ENCODE results near the gene SCNN1B. TPM values are rescaled to one million over a fixed set of nuclear protein-coding genes. Genes with fewer than 3 reads are reported as not detected.
"Not testable (repeated sequence)": the region's sequence is repeated elsewhere in the genome, so short reads cannot be mapped to it uniquely, and the experiment has no call there.

The SCNN1B gene
- total RNA-seq, 1 donor from 2014 or later, result 0.34 TPM

- DNase-seq, result no peak
- H3K36me3 Mint-ChIP-seq (ENCODE audit: unreplicated experiment), result no peaks in the 10 kb centered on the region
- TF ChIP-seq, protein P1, sequence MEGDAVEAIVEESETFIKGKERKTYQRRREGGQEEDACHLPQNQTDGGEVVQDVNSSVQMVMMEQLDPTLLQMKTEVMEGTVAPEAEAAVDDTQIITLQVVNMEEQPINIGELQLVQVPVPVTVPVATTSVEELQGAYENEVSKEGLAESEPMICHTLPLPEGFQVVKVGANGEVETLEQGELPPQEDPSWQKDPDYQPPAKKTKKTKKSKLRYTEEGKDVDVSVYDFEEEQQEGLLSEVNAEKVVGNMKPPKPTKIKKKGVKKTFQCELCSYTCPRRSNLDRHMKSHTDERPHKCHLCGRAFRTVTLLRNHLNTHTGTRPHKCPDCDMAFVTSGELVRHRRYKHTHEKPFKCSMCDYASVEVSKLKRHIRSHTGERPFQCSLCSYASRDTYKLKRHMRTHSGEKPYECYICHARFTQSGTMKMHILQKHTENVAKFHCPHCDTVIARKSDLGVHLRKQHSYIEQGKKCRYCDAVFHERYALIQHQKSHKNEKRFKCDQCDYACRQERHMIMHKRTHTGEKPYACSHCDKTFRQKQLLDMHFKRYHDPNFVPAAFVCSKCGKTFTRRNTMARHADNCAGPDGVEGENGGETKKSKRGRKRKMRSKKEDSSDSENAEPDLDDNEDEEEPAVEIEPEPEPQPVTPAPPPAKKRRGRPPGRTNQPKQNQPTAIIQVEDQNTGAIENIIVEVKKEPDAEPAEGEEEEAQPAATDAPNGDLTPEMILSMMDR (IDR thresholded peaks at IDR 0.05; ENCODE audit: partially characterized antibody, unreplicated experiment), result no peak
- peaks cover 5% of the 10 kb centered on the region for H3K27me3 Mint-ChIP-seq (ENCODE audit: unreplicated experiment)
- no peaks in the 10 kb centered on the region for H3K9me3 Mint-ChIP-seq (ENCODE audit: unreplicated experiment)
- H3K27ac Mint-ChIP-seq (ENCODE audit: unreplicated experiment), result no peak overlapping the region
- no peak overlapping the region for H3K4me3 Mint-ChIP-seq (ENCODE audit: unreplicated experiment)
- H3K4me1 Mint-ChIP-seq (ENCODE audit: low read depth, unreplicated experiment), result no peaks in the 10 kb centered on the region
These were observed 92.2 kb downstream of the SCNN1B start for GRCh38 chr16:23394141-23394831.

DNA sequence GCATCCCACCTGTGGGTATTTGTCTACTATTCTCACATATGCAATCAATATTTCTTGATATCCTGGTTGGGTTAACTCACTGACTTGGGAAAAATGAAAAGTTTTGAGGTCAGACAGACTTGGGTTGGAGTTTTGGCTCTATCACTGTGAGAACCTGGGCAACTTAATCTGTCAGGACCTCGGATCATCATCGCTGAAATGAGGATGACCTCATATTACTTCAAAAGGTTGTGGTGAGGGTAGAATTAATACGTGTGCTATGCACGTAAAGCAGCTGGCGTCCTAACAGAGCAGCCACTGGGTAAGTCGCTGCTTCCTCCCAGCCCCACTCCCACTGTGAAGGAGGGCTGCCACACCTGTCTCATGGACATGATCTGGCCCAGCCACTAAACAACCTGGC lies 93.6 kb downstream of the SCNN1B start:
- H3K27ac Mint-ChIP-seq (ENCODE audit: unreplicated experiment), result no peak overlapping the region
- no peaks in the 10 kb centered on the region for H3K36me3 Mint-ChIP-seq (ENCODE audit: unreplicated experiment)

DNA sequence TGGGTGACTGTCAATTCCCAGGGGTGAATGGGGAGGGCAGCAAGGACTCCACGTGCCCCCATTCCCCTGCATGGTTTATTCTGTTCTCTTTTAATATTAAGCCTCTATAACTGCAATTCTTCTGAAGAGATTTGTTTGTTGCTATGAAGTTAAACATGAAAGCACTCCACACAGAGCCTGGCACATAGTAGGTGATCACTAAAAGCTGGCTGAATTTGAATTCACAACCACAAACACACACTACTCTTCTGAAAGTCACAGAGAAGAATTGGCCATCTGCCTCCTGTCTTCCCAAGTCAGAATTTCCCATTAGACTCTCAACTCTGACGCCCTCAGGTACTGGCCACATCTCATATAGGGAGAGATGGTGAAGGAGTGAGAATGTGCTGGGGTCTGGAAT lies 95.4 kb downstream of the SCNN1B start:
- TF ChIP-seq, protein P1 (IDR thresholded peaks at IDR 0.05; ENCODE audit: partially characterized antibody, unreplicated experiment), result no peak
- no peaks in the 10 kb centered on the region for H3K9me3 Mint-ChIP-seq (ENCODE audit: unreplicated experiment)
- H3K36me3 Mint-ChIP-seq (ENCODE audit: unreplicated experiment), result no peaks in the 10 kb centered on the region

More for the DNA sequence above, 93.6 kb downstream of the SCNN1B start:
- DNase-seq, result no peak
- Mint-ChIP-seq H3K4me1 (ENCODE audit: low read depth, unreplicated experiment) (peaks cover 13% of the 10 kb centered on the region), H3K4me3 (ENCODE audit: unreplicated experiment) (no peak overlapping the region), H3K27me3 (ENCODE audit: unreplicated experiment) (peaks cover 2% of the 10 kb centered on the region), H3K9me3 (ENCODE audit: unreplicated experiment) (no peaks in the 10 kb centered on the region)
- TF ChIP-seq, protein P1 (IDR thresholded peaks at IDR 0.05; ENCODE audit: partially characterized antibody, unreplicated experiment), result no peak

GRCh38 chr16:23398987-23399805 lies 97.1 kb downstream of the SCNN1B start:
- DNase-seq, result no peak
- no peaks in the 10 kb centered on the region for H3K36me3 Mint-ChIP-seq (ENCODE audit: unreplicated experiment)
- peaks cover 2% of the 10 kb centered on the region for H3K27me3 Mint-ChIP-seq (ENCODE audit: unreplicated experiment)
- TF ChIP-seq, protein P1 (IDR thresholded peaks at IDR 0.05; ENCODE audit: partially characterized antibody, unreplicated experiment), result no peak
- peak overlapping the region; percentile 41 for H3K27ac Mint-ChIP-seq (ENCODE audit: unreplicated experiment)
- H3K4me3 Mint-ChIP-seq (ENCODE audit: unreplicated experiment), result no peak overlapping the region
- peaks cover 36% of the 10 kb centered on the region for H3K4me1 Mint-ChIP-seq (ENCODE audit: low read depth, unreplicated experiment)
- H3K9me3 Mint-ChIP-seq (ENCODE audit: unreplicated experiment), result no peaks in the 10 kb centered on the region

More for the DNA sequence above, 95.4 kb downstream of the SCNN1B start:
- no peak overlapping the region for H3K27ac Mint-ChIP-seq (ENCODE audit: unreplicated experiment)
- H3K27me3 Mint-ChIP-seq (ENCODE audit: unreplicated experiment), result peaks cover 2% of the 10 kb centered on the region
- no peak for DNase-seq
- H3K4me1 Mint-ChIP-seq (ENCODE audit: low read depth, unreplicated experiment), result peaks cover 21% of the 10 kb centered on the region
- H3K4me3 Mint-ChIP-seq (ENCODE audit: unreplicated experiment), result no peak overlapping the region

DNA sequence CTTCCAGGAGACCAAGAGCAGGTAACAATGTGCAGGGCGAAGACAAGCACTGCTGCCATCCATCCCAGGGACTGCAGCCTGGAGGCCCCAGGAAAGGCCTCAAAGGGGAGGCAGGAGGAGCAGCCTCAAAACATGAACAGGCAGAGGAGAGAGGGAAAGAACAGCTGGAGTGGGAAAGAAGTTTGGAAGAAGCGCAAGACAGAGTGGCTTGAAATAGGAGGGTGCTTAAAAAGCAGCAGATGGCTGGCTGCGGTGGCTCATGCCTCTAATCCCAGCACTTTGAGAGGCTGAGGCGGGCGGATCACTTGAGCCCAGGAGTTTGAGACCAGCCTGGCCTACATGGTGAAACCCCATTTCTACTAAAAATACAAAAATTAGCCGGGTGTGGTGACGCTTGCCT lies 98.3 kb downstream of the SCNN1B start:
- peak overlapping the region; percentile 59 for H3K4me3 Mint-ChIP-seq (ENCODE audit: unreplicated experiment)

More for the DNA sequence above, 98.3 kb downstream of the SCNN1B start:
- Mint-ChIP-seq H3K27ac (ENCODE audit: unreplicated experiment) (peak overlapping the region; percentile 76), H3K4me1 (ENCODE audit: low read depth, unreplicated experiment) (peaks cover 36% of the 10 kb centered on the region)
- not testable (repeated sequence) for H3K27me3 Mint-ChIP-seq (ENCODE audit: unreplicated experiment); H3K36me3 Mint-ChIP-seq (ENCODE audit: unreplicated experiment); DNase-seq; H3K9me3 Mint-ChIP-seq (ENCODE audit: unreplicated experiment)
